NCI-H1436 treated with DMSO at 0.1 percent for 48 hours (cell line): ENCODE measurements around the gene DCP1B.
"Not testable (repeated sequence)": the region's sequence is repeated elsewhere in the genome, so short reads cannot be mapped to it uniquely, and the experiment has no call there.

ENCODE experiments used
- DNase-seq: peaks from one replicate; lab custom pipeline; 2025; lab: John Stamatoyannopoulos, UW

The DCP1B gene

GRCh38 chr12:1977109-1977508 lies 27.1 kb downstream of the DCP1B start:
- no peak for DNase-seq

- no peak for DNase-seq
Measured at GRCh38 chr12:1974812-1975211, 29.4 kb downstream of the DCP1B start.

- no peak for DNase-seq
Measured at GRCh38 chr12:1972856-1973317, 31.4 kb downstream of the DCP1B start.

- no peak for DNase-seq
Measured at GRCh38 chr12:1972260-1972659, 32.0 kb downstream of the DCP1B start.

GRCh38 chr12:1970331-1970900 lies 33.8 kb downstream of the DCP1B start:
- no peak for DNase-seq

GRCh38 chr12:1966561-1967226 lies 37.6 kb downstream of the DCP1B start:
- no peak for DNase-seq

- no peak for DNase-seq
Measured at GRCh38 chr12:1965916-1966315, 38.3 kb downstream of the DCP1B start.

- DNase-seq = no peak
Measured at GRCh38 chr12:1962051-1963020, 41.9 kb downstream of the DCP1B start.

GRCh38 chr12:1956716-1957115 lies 47.5 kb downstream of the DCP1B start:
- no peak for DNase-seq

- DNase-seq = no peak
Measured at GRCh38 chr12:1949771-1950470, 54.3 kb downstream of the DCP1B start.

- DNase-seq = no peak
Measured at GRCh38 chr12:1948883-1949282, 55.4 kb downstream of the DCP1B start.

- no peak for DNase-seq
Measured at GRCh38 chr12:1947081-1947480, 57.2 kb downstream of the DCP1B start.

- DNase-seq = no peak
Measured at GRCh38 chr12:1946296-1946695, 58.0 kb downstream of the DCP1B start.

- not testable (repeated sequence) for DNase-seq
Measured at GRCh38 chr12:1945502-1945901, 58.8 kb downstream of the DCP1B start.

- DNase-seq = peak; percentile 57
Measured at GRCh38 chr12:1939801-1940607, 64.3 kb downstream of the DCP1B start.

GRCh38 chr12:1939331-1939730 lies 64.9 kb downstream of the DCP1B start:
- no peak for DNase-seq

GRCh38 chr12:1937481-1938224 lies 66.6 kb downstream of the DCP1B start:
- peak; percentile 20 for DNase-seq

GRCh38 chr12:1936406-1937320 lies 67.6 kb downstream of the DCP1B start:
- DNase-seq = peak; percentile 50

- DNase-seq = no peak
Measured at GRCh38 chr12:1935700-1936378, 68.4 kb downstream of the DCP1B start.
